ENCODE results near the gene CHST1. TPM values are rescaled to one million over a fixed set of nuclear protein-coding genes. Genes with fewer than 3 reads are reported as not detected.

CHST1 gene
- total RNA-seq, 1 donor from 2014 or later = 26.0 TPM

DNA sequence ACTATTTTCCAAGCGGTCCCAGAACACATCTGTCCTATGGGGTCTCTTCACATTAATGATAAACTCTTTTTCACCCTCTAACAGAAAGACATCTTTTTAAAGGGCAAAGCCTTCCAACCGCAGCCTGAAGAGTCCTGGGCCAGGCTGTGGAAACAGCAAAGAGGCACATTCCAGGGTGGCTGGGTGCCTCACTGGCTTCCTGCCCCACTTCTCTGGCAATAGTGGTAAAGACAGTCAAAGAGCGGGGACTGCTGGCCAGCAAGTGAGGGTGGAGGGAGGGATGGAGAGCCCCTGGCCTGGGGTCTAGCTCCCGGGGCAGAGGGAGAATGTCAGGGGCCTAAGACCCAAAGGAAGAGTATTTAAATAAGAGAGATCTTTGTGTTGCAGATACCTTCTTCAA, 10.2 kb upstream of the CHST1 start:
- no peak for DNase-seq (ENCODE audit: low read depth, low spot score)

GRCh38 chr11:45674481-45675190, 9.2 kb upstream of the CHST1 start:
- no peak for DNase-seq (ENCODE audit: low read depth, low spot score)

DNA sequence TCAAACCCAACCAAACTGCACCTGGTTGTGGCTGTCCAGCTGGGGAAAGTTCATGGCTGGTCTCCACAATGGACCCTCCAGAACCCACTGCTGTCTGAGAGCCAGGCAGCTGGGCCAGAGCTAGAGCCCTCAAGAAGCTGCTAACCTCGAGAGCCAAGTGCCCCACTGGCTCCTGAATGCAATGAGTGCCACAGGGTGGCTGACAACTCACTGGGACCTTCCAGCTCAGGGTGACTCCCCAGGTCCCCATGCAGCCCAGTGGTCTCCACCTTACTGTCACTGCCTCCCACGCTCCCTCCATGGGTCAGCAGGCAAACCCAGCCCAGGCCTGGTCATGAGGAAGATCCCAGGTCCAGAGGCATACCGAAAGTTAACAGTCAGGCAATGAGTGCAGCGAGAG, 8.0 kb upstream of the CHST1 start:
- DNase-seq (ENCODE audit: low read depth, low spot score) = no peak

DNA sequence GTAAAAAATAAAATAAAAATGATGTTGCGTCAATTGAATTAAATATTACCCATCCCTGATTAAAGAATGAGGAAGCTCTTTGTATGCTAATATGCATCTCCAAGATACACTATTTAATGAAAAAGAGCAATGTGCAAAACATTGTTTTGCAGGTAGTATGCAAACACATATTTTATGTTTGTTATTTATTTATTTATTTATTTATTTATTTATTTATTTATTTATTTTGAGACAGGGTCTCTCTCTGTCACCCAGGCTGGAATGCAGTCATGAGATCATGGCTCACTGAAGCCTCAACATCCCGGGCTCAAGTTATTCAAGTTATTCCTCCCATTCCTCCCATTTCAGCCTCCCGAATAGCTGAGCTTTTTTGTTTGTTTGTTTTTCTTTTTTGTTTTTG, 7.2 kb upstream of the CHST1 start:
- no peak for DNase-seq (ENCODE audit: low read depth, low spot score)

GRCh38 chr11:45671246-45672171, 6.1 kb upstream of the CHST1 start:
- no peak for DNase-seq (ENCODE audit: low read depth, low spot score)

GRCh38 chr11:45670386-45671135, 5.1 kb upstream of the CHST1 start:
- DNase-seq (ENCODE audit: low read depth, low spot score) = no peak

DNA sequence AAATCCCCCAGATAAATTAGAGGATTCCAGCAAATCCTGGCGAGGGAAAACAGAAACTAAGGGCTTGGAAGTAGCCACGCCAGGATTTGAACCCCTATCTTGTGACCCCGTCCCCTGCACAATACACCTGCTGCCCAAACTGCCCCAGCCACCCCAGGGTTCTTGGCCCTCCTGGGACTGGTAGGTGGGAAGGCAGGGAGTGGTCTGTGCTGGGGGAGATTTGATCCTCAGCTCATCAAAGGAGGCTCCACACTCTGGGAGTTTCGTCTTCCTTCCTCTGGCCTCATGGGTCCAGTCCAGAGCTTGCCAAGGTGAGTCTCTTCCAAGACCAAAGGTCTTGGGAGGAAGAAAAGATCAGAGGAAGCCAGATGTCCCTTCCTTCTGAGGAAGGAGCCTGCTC, 4.5 kb upstream of the CHST1 start:
- DNase-seq (ENCODE audit: low read depth, low spot score) = no peak

- no peak for DNase-seq (ENCODE audit: low read depth, low spot score)
These were observed 3.7 kb upstream of the CHST1 start for GRCh38 chr11:45669146-45669545.

DNA sequence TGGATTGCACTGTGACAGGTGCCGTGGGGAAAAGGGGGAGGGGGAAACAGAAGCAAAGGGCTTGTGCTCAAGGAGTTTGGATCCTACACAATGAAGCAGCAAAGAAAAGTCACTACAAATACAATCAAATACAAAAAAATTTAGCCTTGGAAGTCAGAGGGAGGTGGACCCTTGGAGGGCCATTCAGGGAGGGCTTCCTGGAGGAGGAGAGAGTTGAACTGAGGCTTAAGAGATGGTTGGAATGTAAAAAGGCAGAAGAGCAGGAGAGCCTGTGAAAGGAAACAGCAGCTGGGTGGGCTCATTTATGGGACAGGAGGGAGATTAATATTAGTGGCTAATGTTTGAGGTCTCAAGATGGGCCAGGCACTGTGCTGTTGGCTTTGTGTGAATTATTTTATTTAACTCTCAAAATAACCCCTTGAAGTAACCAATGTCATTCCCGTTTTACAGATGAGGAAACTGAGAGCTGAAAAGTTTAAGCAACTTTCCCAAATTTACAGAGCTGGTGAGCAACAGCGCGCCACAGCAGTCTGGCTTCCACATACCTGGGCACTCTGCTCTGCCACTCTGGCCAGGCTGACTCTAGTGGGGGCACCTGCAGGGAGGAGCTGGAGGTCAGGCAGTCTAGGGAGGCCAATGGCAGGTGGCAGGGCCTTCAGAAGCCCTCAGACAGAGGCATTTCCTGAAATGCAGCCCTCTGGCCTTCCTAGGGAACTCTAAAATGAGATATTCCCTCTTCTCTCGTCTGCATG, 2.7 kb upstream of the CHST1 start:
- DNase-seq (ENCODE audit: low read depth, low spot score) = no peak

DNA sequence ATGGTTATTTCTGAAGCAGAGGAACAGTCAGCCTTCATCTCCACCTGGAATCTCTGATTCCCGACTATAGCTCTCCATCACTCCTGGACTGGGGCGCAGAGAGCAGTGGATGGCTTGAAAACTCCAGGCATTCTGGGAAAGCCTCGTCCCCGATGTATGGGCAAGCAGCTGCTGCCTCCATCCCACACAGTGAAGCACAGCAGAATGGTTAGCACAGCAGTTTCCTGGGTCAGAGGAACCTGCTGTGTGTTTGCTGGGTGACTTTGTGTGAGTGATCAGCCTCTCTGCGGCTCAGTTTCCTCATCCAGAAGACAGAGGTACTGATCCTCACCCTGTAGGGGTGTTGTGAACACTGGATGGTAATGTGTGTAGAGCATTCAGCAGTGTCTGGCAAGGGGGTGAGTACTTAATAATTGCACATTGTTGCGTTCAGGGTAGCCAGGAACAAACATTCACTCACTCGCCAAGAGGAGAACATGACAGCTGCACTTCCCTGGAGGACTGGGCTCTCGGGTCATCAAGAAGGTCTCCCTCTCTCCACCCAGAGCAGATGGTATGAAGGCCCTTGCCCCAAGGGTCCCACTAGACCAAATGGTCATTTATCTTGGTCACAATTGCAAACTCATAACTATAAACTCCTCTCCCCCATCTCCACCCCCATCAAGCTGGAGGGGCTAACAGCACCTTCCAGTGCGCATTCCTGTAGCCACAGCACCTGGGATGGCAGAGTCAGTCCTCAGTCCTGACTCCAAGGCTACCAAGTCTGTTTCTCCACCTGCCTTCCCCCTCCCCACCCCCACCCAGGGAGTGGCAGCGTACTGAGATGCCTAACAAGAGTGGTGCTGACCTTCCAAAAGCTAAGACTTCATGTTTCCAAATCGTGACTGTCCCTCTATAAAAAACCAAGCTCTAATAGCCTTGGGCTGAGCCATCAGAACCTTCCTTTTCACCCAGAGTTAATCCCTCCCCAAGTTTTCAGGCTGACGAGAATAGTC, 1.5 kb upstream of the CHST1 start:
- DNase-seq (ENCODE audit: low read depth, low spot score) = no peak

GRCh38 chr11:45665933-45666647, 668 bp upstream of the CHST1 start:
- DNase-seq (ENCODE audit: low read depth, low spot score) = no peak

DNA sequence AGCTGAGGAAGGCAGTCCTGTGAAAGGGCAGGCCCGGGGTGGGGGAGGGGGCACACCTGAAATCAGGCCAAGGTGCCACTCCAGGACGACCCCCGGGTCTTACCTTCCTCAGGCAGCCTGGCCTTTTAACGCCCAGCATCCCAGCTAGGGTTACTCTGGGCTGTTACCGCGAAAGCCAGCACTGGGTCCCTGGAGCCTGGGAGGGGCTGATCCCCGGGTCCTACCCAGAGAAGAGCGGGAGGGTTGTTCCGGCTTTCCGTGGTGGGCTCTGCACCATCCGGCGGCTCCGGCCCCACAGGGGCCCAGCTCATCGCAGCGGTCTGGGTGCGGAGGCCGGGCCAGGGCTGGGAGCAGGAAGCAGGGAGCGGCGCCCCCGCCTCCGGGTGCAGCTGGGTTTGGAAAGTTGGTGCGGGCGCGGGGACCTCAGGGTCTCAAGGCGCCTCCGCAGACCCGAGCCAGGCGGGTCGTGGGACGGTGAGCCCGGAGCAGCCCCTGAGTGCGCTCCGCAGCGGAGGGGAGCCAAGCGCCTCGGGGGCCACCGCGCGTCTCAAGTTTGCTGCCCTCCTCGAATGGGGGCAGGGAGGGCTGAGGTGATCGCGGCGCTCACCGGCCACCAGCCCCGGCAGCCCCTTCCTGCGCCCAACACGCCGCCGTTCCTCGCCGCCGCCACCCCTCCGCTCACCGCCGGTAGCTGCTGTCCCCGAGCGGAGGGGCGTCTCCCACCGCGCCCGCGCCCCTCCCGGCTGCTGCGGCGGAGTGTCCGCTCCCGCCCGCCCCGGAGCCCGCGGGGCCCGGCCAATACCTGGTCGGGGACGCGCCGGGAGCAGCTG, 831 bp downstream of the CHST1 start:
- DNase-seq (ENCODE audit: low read depth, low spot score) = no peak

- DNase-seq (ENCODE audit: low read depth, low spot score) = no peak
These were observed 1.7 kb downstream of the CHST1 start for GRCh38 chr11:45663486-45664375.

GRCh38 chr11:45662665-45663485, 2.5 kb downstream of the CHST1 start:
- DNase-seq (ENCODE audit: low read depth, low spot score) = peak; percentile 62

DNA sequence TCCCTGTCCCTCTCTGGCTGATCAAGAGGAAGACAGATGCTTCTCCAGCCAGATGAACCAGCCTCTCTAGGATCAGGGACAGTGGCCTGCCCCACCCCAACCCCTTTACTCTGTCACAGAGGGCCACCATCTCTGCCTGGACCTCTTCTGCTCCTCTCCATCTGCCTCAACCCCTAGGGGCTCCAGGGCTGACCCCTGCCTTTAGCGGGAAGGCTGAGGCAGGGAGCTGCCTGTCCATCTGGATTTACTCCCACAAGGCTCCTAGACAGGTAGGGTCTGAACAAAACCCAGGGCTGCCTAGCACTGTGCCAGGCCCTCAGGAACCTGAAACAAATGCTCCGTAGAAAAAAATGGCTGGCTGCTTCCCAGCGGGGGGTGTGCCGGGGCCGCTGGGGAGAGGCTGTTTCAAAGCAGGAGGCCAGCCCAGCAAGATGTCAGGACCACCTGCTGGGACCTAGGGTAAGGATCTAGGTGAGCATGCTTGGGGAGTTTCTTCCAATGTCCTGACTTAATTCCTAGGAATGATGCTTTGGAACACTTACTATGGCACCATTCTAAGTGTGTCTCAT, 3.2 kb downstream of the CHST1 start:
- DNase-seq (ENCODE audit: low read depth, low spot score) = no peak

DNA sequence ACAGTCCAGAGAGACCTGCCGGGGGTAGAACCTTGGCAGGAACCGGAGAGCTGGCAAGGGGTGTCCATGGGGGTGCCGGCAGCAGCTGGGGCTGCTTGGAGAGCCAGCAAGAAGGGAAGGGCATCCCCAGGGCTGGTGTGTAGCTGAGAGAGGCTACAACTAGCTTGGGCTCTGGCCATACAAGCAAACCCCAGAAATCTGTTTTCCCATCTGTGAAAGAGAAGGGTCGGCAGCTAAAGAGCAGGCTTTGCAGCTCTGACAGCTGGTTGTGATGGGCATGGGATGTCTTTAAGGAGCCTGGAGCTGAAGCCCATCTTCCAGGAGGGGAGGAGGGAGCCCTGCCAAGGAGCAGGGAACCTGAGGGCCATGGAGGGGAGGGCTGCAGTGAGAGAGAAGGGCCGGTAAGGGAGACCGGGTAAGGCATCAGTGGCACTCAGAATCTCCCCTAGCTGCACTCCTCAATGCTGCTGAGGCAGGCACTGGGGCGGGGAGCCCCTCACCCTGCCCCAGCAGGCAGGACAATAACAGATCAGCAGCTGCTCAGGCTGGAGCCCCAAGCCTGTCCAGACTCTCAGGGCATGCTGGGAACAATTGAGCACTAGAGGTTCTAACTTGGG, 3.9 kb downstream of the CHST1 start:
- no peak for DNase-seq (ENCODE audit: low read depth, low spot score)

Data from pulmonary artery endothelial cell (primary cell).